HUDEP-2 (cell line): ENCODE measurements around the gene DSTN.
A peak's percentile ranks its signal among the peaks of the same experiment; 100 is the strongest.

Source experiments
- DNase-seq, 76 experiments: peaks; one replicate each; lab custom pipeline; 2025; ENCODE audit not compliant: unreplicated experiment in 76 of 76; lab: John Stamatoyannopoulos, UW

The DSTN gene

DNA sequence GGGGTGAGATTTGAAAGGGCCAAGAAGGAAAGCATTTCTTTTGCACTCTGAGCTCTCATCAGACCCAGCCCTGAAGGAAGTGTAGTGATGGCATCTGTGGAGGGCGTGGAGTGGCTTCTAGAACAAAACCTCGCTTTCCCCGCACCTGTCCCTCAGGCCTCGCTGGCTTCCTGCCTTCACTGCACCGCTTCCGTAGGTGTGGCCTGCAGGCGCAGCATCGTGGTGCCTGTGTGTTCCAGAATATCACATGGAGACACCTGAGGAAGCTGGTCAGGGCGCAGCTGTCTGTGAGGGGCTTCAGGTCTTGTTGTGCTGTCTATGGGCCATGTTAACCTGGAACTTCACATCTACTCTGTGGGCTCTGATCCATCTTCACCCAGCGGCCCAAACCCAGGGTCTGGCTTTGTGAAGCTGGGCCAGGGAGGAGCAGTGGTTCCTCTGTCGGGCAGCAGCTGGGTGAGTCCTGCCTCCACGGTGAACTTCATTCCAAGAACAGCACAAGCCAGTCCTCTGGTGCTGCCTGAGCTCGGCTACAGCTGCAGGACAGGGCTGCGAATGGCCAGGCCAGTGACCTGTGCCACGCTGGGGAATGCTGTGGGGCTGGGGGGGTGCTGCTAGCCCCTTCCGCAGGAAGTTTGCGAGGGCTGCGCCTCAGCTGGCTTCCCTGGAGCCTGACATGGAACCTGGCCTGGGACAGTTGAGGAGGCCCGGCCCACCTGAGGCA lies 40.9 kb downstream of the DSTN start:
- DNase-seq, result no peak

GRCh38 chr20:17611290-17611539 lies 41.3 kb downstream of the DSTN start:
- peak in 2 of 76 experiments; percentile 10 to 11 for DNase-seq

DNA sequence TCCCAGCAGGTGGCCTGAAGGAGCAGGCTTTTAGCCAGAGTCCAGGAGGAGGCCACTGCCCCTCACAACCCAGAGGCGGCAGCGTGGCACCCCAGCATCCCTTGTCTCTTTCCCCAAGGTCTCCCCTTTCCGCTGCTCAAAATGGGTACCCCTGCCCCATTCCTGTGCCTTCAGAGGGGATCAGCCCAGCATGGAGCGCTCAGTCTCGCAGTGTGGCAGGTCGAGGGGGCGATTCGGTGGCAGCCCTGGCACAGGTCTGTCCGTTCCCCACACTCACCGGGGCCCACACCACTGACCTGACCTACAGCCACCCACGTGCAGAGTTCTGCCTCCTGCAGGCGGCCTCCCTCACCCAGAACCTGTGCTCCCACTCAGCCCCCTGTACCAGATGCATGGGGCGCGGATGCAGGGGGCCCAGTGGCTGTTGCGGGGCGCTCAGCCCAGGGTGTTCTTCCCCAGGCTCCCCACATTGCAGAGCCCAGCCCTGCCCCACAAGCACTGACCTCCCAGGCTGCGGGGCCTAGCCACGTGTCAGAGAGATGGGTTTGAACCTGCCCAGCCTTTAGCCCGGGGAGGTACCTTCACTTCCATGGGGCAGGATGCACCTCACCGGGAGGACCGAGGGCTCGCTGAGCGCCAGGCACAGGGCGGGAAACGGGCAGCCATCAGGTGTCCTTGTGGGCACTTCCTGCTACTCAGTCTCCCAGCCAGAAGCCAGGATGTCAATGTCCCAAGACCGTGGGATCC lies 41.8 kb downstream of the DSTN start:
- peak in 4 of 76 experiments; percentile 7 to 15 (median 12) for DNase-seq

DNA sequence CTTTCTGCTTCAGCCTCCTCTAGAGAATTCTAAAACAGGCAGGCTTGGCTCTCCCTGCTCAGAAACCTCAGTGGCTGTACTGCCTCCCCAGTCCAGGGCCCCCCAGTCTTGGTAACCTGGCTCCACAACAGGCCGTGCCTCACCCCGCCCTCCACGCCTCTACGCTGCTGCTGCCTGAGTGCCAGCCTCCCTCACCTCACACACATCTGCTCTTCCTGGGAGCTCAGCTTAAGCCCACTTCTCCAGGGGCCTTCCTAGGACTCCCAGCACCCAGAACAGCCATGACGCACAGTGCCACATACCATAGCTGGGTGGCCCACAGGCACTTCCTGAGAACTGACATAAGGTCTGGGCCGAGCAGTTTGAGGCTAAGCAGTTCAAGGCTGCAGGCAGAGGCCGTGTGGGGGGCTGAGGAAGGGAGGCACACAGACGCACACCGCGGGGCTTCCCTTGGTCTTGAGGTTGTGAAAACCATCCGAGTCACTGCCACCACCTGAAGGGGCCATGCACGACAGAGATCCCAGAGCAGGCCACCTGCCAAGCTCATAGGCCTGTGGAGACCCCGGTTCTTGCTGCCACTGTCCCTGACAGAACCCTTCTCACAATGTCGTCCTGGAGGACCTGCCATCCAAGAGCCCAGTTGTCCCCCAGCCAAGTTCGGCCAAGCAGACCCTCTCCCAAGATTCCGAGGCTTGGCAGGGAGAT lies 42.6 kb downstream of the DSTN start:
- DNase-seq, result no peak

GRCh38 chr20:17612992-17613327 lies 43.1 kb downstream of the DSTN start:
- no peak for DNase-seq

GRCh38 chr20:17613328-17614175 lies 43.7 kb downstream of the DSTN start:
- DNase-seq, result peak in 1 of 76 experiments; percentile 18

DNA sequence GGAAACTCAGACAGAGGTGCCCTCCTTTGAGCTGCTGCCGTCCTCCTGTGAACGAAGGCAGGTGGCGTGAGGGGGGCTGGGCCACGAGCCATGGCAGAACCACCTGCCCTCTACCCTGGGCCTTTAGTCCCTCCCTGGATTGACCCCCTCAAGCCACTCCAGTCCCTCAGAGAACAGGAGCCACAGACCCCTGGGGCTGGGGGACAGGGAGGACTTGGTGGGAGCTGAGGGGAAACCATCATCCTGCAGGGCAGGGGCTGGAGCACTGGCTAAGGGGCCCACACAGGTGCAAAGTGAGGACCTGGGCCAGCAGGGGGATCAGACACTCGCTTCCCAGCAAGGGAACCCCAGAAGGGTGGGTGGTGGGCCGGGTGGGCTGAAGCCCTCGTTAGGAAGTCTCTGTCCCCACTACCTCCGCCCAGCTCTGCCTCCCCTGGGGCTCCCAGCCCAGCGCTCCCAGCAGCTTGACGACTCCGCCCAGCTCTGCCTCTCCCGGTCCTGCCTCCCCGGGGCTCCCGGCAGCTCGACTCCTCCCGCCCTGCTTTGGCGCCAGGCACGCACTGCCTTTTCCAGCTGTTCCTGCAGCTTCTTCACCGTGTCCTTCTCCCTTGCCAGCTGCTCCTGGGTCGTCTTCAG lies 44.4 kb downstream of the DSTN start:
- DNase-seq, result peak in 3 of 76 experiments; percentile 7 to 17 (median 9)

GRCh38 chr20:17614812-17615644 lies 45.2 kb downstream of the DSTN start:
- DNase-seq, result no peak

DNA sequence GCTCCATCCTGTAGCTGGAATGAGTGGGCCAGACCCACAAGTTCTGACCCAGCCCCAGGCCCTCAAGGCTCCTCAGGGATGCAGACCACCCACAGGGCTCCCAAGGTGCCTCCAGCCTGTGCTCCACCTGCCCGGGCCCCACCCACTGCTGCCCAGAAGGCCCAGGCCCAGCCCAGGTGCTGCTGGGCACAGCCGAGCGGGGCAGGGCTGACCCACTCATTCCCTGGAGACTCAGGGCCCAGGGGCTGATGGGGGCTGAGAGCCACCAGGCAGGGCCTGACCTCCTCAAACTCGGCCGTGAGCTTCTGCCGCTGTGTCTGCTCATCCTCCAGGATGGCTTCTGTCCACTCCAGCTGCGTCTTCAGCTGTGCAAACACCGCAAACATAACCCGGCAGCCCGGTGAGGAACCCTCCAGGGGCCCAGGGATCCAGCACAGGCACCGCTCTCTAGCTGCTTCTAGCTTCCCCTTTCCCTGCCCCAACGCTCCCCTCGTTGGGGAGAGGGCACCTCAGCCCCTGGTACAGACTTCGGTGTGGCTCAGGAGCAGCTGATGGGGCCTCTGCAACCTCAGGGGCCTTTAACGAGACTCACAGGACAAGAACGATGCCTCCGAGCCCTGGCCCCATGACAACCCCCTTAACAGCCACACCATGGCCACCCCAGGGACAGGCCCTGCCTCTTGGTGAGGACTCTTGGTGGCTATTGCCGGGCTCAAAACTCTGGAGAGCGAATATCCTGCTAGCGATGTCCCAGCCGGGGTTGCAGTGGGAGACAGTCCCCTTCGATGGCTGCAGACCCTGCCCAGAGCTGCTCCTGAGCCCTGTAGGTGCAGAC lies 46.0 kb downstream of the DSTN start:
- no peak for DNase-seq

DNA sequence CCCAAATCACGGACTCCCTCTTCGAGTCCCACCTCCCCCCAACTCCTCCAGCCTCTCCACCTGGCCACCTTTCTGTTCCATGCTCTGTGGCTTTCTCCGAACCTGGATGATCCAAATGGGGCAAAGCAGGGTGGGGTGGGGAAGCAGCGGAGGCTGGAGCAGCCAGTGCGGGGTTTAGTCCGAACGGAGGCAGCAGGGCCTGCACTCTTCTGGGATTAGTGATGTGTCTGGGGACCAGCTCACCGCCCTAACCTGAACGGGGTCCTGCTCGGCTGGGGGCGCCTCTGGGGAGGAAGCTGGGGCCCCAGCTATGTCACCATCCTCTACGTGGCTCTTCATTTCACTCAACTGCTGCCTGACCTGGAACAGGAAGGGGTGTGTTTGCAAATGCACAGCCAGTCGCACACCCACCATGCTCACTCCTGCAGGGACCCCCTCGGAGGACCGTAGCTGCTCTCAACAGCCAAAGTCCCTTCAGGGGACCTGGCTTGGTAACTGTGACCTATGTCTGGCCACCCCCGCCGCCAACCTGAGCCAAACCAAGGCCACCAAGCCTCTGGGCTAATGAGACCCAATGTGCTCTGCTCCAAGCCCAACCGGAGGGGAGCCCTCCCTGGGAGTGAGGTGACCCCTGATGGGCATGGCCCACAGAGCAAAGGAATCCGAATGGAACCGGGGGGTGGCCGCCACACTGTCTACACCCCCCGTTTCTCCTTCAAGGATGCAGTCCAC lies 46.8 kb downstream of the DSTN start:
- no peak for DNase-seq

- DNase-seq, result peak in 37 of 76 experiments; percentile 4 to 58 (median 25)
Observed at GRCh38 chr20:17617212-17617867, 47.5 kb downstream of the DSTN start.

- DNase-seq, result no peak
Observed at GRCh38 chr20:17617868-17618672, 48.2 kb downstream of the DSTN start.

GRCh38 chr20:17618673-17619013 lies 48.8 kb downstream of the DSTN start:
- DNase-seq, result no peak

- DNase-seq, result no peak
Observed at GRCh38 chr20:17619351-17620093, 49.6 kb downstream of the DSTN start.

- DNase-seq, result no peak
Observed at GRCh38 chr20:17620371-17621228, 50.7 kb downstream of the DSTN start.
